ENCODE data around the gene IGSF9.

IGSF9 gene

GRCh38 chr1:159934136-159935039 lies 11.0 kb downstream of the IGSF9 start:
- no peak for TF ChIP-seq CTCF (IDR thresholded peaks at IDR 0.05; ENCODE audit: control insufficient read depth, extremely low read depth, insufficient read depth)
- DNase-seq (ENCODE audit: low read depth) = no peak

GRCh38 chr1:159933347-159933746 lies 12.1 kb downstream of the IGSF9 start:
- TF ChIP-seq CTCF (IDR thresholded peaks at IDR 0.05; ENCODE audit: control insufficient read depth, extremely low read depth, insufficient read depth) = no peak
- no peak for DNase-seq (ENCODE audit: low read depth)
- H3K4me3 ChIP-seq (ENCODE audit: low read depth, low read length) = no peak overlapping the region

More at GRCh38 chr1:159934136-159935039, 11.0 kb downstream of the IGSF9 start:
- no peak overlapping the region for H3K4me3 ChIP-seq (ENCODE audit: low read depth, low read length)

- TF ChIP-seq CTCF (IDR thresholded peaks at IDR 0.05; ENCODE audit: control insufficient read depth, extremely low read depth, insufficient read depth) = no peak
- DNase-seq (ENCODE audit: low read depth) = no peak
- no peak overlapping the region for H3K4me3 ChIP-seq (ENCODE audit: low read depth, low read length)
Observed at GRCh38 chr1:159932296-159933285, 12.8 kb downstream of the IGSF9 start.

- no peak overlapping the region for H3K4me3 ChIP-seq (ENCODE audit: low read depth, low read length)
- no peak for TF ChIP-seq CTCF (IDR thresholded peaks at IDR 0.05; ENCODE audit: control insufficient read depth, extremely low read depth, insufficient read depth)
- DNase-seq (ENCODE audit: low read depth) = no peak
Observed at GRCh38 chr1:159931795-159932173, 13.6 kb downstream of the IGSF9 start.

- TF ChIP-seq CTCF (IDR thresholded peaks at IDR 0.05; ENCODE audit: control insufficient read depth, extremely low read depth, insufficient read depth) = no peak
- no peak overlapping the region for H3K4me3 ChIP-seq (ENCODE audit: low read depth, low read length)
- no peak for DNase-seq (ENCODE audit: low read depth)
Observed at GRCh38 chr1:159931101-159931794, 14.2 kb downstream of the IGSF9 start.

- no peak for TF ChIP-seq CTCF (IDR thresholded peaks at IDR 0.05; ENCODE audit: control insufficient read depth, extremely low read depth, insufficient read depth)
- no peak overlapping the region for H3K4me3 ChIP-seq (ENCODE audit: low read depth, low read length)
- DNase-seq (ENCODE audit: low read depth) = no peak
Observed at GRCh38 chr1:159930634-159931033, 14.8 kb downstream of the IGSF9 start.
